ENCODE data around the gene FTSJ3. TPM values are rescaled to one million over a fixed set of nuclear protein-coding genes. Genes with fewer than 3 reads are reported as not detected.

Gene FTSJ3
- total RNA-seq, 2 experiments from 2014 or later, result 47.6 to 51.1 TPM

GRCh38 chr17:63833026-63833740 is 5.7 kb upstream of the FTSJ3 start:
- ChIA-PET POLR2A (interaction anchor here (1.2 to 7.3 kb wide), 3 partner anchors 8 to 136 kb away, joined by 4 to 86 read pairs (median 16); partner anchors contain the start of gene SMARCD2), CTCF (interaction anchor here (1.8 kb wide), 1 partner anchor 16 kb away, joined by 6 read pairs; no protein-coding TSS in a partner anchor)
- Mint-ChIP-seq H3K9me3 (no peaks in the 10 kb centered on the region), H3K36me3 (ENCODE audit: low read depth) (peaks cover 93% of the 10 kb centered on the region), H3K27me3 (no peaks in the 10 kb centered on the region), H3K4me1 (ENCODE audit: low read depth) (peaks cover 61% of the 10 kb centered on the region), H3K4me3 (no peak overlapping the region), H3K27ac (peak overlapping the region; percentile 14)
- H3K27me3 ChIP-seq (ENCODE audit: control insufficient read depth in 1 of 2, insufficient read depth in 2 of 2, low read length in 2 of 2), result no peaks in the 10 kb centered on the region
- peaks cover 75% of the 10 kb centered on the region for H3K4me1 ChIP-seq (ENCODE audit: insufficient read depth, low read length)
- TF ChIP-seq, protein P1, sequence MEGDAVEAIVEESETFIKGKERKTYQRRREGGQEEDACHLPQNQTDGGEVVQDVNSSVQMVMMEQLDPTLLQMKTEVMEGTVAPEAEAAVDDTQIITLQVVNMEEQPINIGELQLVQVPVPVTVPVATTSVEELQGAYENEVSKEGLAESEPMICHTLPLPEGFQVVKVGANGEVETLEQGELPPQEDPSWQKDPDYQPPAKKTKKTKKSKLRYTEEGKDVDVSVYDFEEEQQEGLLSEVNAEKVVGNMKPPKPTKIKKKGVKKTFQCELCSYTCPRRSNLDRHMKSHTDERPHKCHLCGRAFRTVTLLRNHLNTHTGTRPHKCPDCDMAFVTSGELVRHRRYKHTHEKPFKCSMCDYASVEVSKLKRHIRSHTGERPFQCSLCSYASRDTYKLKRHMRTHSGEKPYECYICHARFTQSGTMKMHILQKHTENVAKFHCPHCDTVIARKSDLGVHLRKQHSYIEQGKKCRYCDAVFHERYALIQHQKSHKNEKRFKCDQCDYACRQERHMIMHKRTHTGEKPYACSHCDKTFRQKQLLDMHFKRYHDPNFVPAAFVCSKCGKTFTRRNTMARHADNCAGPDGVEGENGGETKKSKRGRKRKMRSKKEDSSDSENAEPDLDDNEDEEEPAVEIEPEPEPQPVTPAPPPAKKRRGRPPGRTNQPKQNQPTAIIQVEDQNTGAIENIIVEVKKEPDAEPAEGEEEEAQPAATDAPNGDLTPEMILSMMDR (IDR thresholded peaks at IDR 0.05), result no peak
- DNase-seq (no peak), ATAC-seq (ENCODE audit: poor library complexity) (no peak)
- intact Hi-C loops (cut with DNase I, micrococcal nuclease), result loop anchor here in 1 of 2 experiments (10.0 kb wide), 1 partner anchor 408 kb away; no protein-coding TSS in a partner anchor
- no peak overlapping the region for H3K27ac ChIP-seq (ENCODE audit: low read depth in 1 of 2, low read length in 2 of 2)
- no peaks in the 10 kb centered on the region for H3K9me3 ChIP-seq (ENCODE audit: control insufficient read depth in 1 of 2, insufficient read depth in 1 of 2, low read length in 2 of 2)
- H3K36me3 ChIP-seq (ENCODE audit: insufficient read depth, low read length), result peaks cover 96% of the 10 kb centered on the region
- H3K4me3 ChIP-seq (ENCODE audit: low read length), result no peak overlapping the region

GRCh38 chr17:63832455-63832854 is 5.0 kb upstream of the FTSJ3 start:
- Histone ChIP-seq H3K4me1 (ENCODE audit: insufficient read depth, low read length) (peaks cover 74% of the 10 kb centered on the region), H3K9me3 (ENCODE audit: control insufficient read depth in 1 of 2, insufficient read depth in 1 of 2, low read length in 2 of 2) (no peaks in the 10 kb centered on the region), H3K36me3 (ENCODE audit: insufficient read depth, low read length) (peaks cover 89% of the 10 kb centered on the region), H3K27ac (ENCODE audit: low read depth in 1 of 2, low read length in 2 of 2) (no peak overlapping the region), H3K27me3 (ENCODE audit: control insufficient read depth in 1 of 2, insufficient read depth in 2 of 2, low read length in 2 of 2) (no peaks in the 10 kb centered on the region), H3K4me3 (ENCODE audit: low read length) (no peak overlapping the region)
- DNase-seq (no peak), ATAC-seq (ENCODE audit: poor library complexity) (no peak)
- Mint-ChIP-seq H3K4me1 (ENCODE audit: low read depth) (peaks cover 66% of the 10 kb centered on the region), H3K4me3 (peak overlapping the region; percentile 62), H3K36me3 (ENCODE audit: low read depth) (peaks cover 97% of the 10 kb centered on the region), H3K27ac (peak overlapping the region; percentile 69), H3K27me3 (no peaks in the 10 kb centered on the region), H3K9me3 (no peaks in the 10 kb centered on the region)
- TF ChIP-seq, protein P1 (IDR thresholded peaks at IDR 0.05), result no peak
- intact Hi-C loops (cut with DNase I, micrococcal nuclease), result loop anchor here in 1 of 2 experiments (10.0 kb wide), 1 partner anchor 408 kb away; no protein-coding TSS in a partner anchor
- POLR2A ChIA-PET, result interaction anchor here (3.0 to 7.3 kb wide), 2 partner anchors 8 to 135 kb away, joined by 16 to 86 read pairs; partner anchors contain the start of gene SMARCD2
- CTCF ChIA-PET, result no interaction called here

DNA sequence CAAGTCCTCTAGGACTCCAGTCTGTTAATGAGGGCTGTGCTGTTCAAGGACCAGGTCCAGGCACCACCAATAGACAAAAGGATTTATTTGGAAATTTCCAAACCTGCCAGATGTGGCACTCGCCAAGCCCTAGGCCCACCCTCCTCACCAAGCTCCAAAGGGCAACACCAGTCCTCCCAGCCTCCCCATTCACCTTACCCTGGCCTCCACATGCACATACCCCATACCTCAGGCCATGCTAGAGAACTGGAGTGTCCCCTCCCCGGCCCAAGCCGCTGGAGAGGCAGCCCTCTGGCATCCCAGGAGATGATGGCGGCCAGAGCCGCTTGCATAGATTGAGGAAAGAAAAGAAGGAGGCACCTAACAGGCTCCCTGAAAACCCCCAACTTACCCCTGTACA is 4.6 kb upstream of the FTSJ3 start:
- no peak for ATAC-seq (ENCODE audit: poor library complexity)
- no peaks in the 10 kb centered on the region for H3K9me3 Mint-ChIP-seq
- intact Hi-C loops (cut with DNase I, micrococcal nuclease), result loop anchor here in 1 of 2 experiments (10.0 kb wide), 1 partner anchor 407 kb away; no protein-coding TSS in a partner anchor
- TF ChIP-seq, protein P1 (IDR thresholded peaks at IDR 0.05), result no peak
- peaks cover 99% of the 10 kb centered on the region for H3K36me3 Mint-ChIP-seq (ENCODE audit: low read depth)
- peak overlapping the region; percentile 62 for H3K4me3 Mint-ChIP-seq
- Histone ChIP-seq H3K4me1 (ENCODE audit: insufficient read depth, low read length) (peaks cover 70% of the 10 kb centered on the region), H3K27me3 (ENCODE audit: control insufficient read depth in 1 of 2, insufficient read depth in 2 of 2, low read length in 2 of 2) (no peaks in the 10 kb centered on the region), H3K9me3 (ENCODE audit: control insufficient read depth in 1 of 2, insufficient read depth in 1 of 2, low read length in 2 of 2) (no peaks in the 10 kb centered on the region), H3K36me3 (ENCODE audit: insufficient read depth, low read length) (peaks cover 85% of the 10 kb centered on the region), H3K4me3 (ENCODE audit: low read length) (no peak overlapping the region), H3K27ac (ENCODE audit: low read depth in 1 of 2, low read length in 2 of 2) (peak overlapping the region; percentile 2 to 37)
- H3K27ac Mint-ChIP-seq, result peak overlapping the region; percentile 69
- no peak for DNase-seq
- H3K4me1 Mint-ChIP-seq (ENCODE audit: low read depth), result peaks cover 71% of the 10 kb centered on the region
- POLR2A ChIA-PET, result interaction anchor here (0.7 to 7.3 kb wide), 5 partner anchors 9 to 90 kb away, joined by 3 to 86 read pairs (median 4); partner anchors contain the start of genes CCDC47, DDX42, SMARCD2 and STRADA
- CTCF ChIA-PET, result interaction anchor here (1.7 kb wide), 1 partner anchor 17 kb away, joined by 11 read pairs; no protein-coding TSS in a partner anchor
- no peaks in the 10 kb centered on the region for H3K27me3 Mint-ChIP-seq

Data from CD4-positive, alpha-beta T cell (primary cell).